WTC11 (cell line): ENCODE results near the gene OPCML. TPM values are rescaled to one million over a fixed set of nuclear protein-coding genes. Genes with fewer than 3 reads are reported as not detected.

ENCODE experiments used
- ATAC-seq: fragments of 200-7000 bp; cut with Tn5 transposase; 2 replicates; pipeline ENCODE4 v1.10.0; 2021; ENCODE audit warnings: mild to moderate bottlenecking, moderate library complexity
- CTCF ChIA-PET: fragments of 300-600 bp; sonication (Branson Sonifier 250); formaldehyde crosslinking; loops from one replicate; lab custom pipeline; 2021; ENCODE audit warnings: antibody characterized with exemption; lab: Charles Lee
- POLR2A ChIA-PET: fragments of 350-600 bp; sonication (Branson Sonifier 250); formaldehyde crosslinking; loops from one replicate; lab custom pipeline; 2021; ENCODE audit warnings: antibody characterized with exemption; lab: Charles Lee
- DNase-seq: peaks from one replicate; pipeline ENCODE4 v3.0.0; 2021; ENCODE audit warnings: low spot score
- H3K27ac Mint-ChIP-seq: 2 replicates; pipeline ENCODE4 v1.8.0; 2021; ENCODE audit warnings: mixed read lengths
- H3K27me3 Mint-ChIP-seq: 2 replicates; pipeline ENCODE4 v1.8.0; 2021; ENCODE audit warnings: low read depth, mild to moderate bottlenecking, moderate library complexity, mixed read lengths
- H3K36me3 Mint-ChIP-seq: 2 replicates; pipeline ENCODE4 v1.8.0; 2021; ENCODE audit warnings: mixed read lengths
- H3K4me1 Mint-ChIP-seq: 2 replicates; pipeline ENCODE4 v1.8.0; 2022; ENCODE audit warnings: mixed read lengths
- H3K4me3 Mint-ChIP-seq: 2 replicates; pipeline ENCODE4 v1.8.0; 2021; ENCODE audit warnings: mild to moderate bottlenecking, moderate library complexity, mixed read lengths
- H3K9me3 Mint-ChIP-seq: 2 replicates; pipeline ENCODE4 v1.8.0; 2021; ENCODE audit warnings: mixed read lengths
- ATF2 ChIP-seq: sonication (generic); formaldehyde crosslinking; IDR thresholded peaks from 2 replicates; pipeline ENCODE4 v1.8.1; 2022; ENCODE audit warnings: low read depth, missing genetic modification reagents, borderline replicate concordance
- CREM ChIP-seq: sonication (generic); formaldehyde crosslinking; IDR thresholded peaks from 2 replicates; pipeline ENCODE4 v1.8.1; 2022; ENCODE audit warnings: mild to moderate bottlenecking, missing genetic modification reagents, moderate library complexity
- E2F4 ChIP-seq: sonication (generic); formaldehyde crosslinking; IDR thresholded peaks from 2 replicates; pipeline ENCODE4 v1.8.1; 2022; ENCODE audit warnings: low read depth, mild to moderate bottlenecking, moderate library complexity, missing genetic modification reagents, borderline replicate concordance
- E2F5 ChIP-seq: sonication (generic); formaldehyde crosslinking; IDR thresholded peaks from 2 replicates; pipeline ENCODE4 v1.8.1; 2022; ENCODE audit warnings: mild to moderate bottlenecking, moderate library complexity, missing genetic modification reagents
- ELF4 ChIP-seq: sonication (generic); formaldehyde crosslinking; IDR thresholded peaks from 2 replicates; pipeline ENCODE4 v1.8.1; 2022; ENCODE audit warnings: low read depth, mild to moderate bottlenecking, moderate library complexity, missing genetic modification reagents
- EMX1 ChIP-seq: fragments of 250-450 bp; sonication (Bioruptor Pico); IDR thresholded peaks from 2 replicates; pipeline ENCODE4 v1.8.0; 2021; ENCODE audit warnings: mild to moderate bottlenecking
- FOXK1 ChIP-seq: sonication (generic); formaldehyde crosslinking; IDR thresholded peaks from 2 replicates; pipeline ENCODE4 v1.8.0; 2022; ENCODE audit warnings: mild to moderate bottlenecking, moderate library complexity, missing genetic modification reagents
- FOXP4 ChIP-seq: sonication (generic); formaldehyde crosslinking; IDR thresholded peaks from 2 replicates; pipeline ENCODE4 v1.8.0; 2022; ENCODE audit warnings: mild to moderate bottlenecking, missing genetic modification reagents
- GTF2I ChIP-seq: fragments of 250-450 bp; sonication (Bioruptor Pico); conservative IDR thresholded peaks from 2 replicates; pipeline ENCODE4 v1.4.0; 2021; ENCODE audit warnings: mild to moderate bottlenecking
- IRF2 ChIP-seq: sonication (generic); formaldehyde crosslinking; IDR thresholded peaks from 2 replicates; pipeline ENCODE4 v1.8.0; 2022; ENCODE audit warnings: low read depth, missing genetic modification reagents, borderline replicate concordance
- KAT7 ChIP-seq: sonication (generic); formaldehyde crosslinking; IDR thresholded peaks from 2 replicates; pipeline ENCODE4 v1.8.1; 2023; ENCODE audit warnings: missing genetic modification reagents, mild to moderate bottlenecking, borderline replicate concordance
- NFYB ChIP-seq: sonication (generic); formaldehyde crosslinking; conservative IDR thresholded peaks from 2 replicates; pipeline ENCODE4 v1.8.0; 2022; ENCODE audit warnings: low read depth, missing genetic modification reagents
- NR2C2 ChIP-seq: sonication (generic); formaldehyde crosslinking; IDR thresholded peaks from 2 replicates; pipeline ENCODE4 v1.8.0; 2022; ENCODE audit warnings: mild to moderate bottlenecking, missing genetic modification reagents
- OVOL2 ChIP-seq: fragments of 250-450 bp; sonication (Bioruptor Pico); IDR thresholded peaks from 2 replicates; pipeline ENCODE4 v1.9.0; 2021; ENCODE audit warnings: mild to moderate bottlenecking, borderline replicate concordance
- RELA ChIP-seq: sonication (generic); formaldehyde crosslinking; IDR thresholded peaks from 2 replicates; pipeline ENCODE4 v1.8.1; 2022; ENCODE audit warnings: missing genetic modification reagents, mild to moderate bottlenecking, borderline replicate concordance
- SMAD3 ChIP-seq: sonication (generic); formaldehyde crosslinking; IDR thresholded peaks from 2 replicates; pipeline ENCODE4 v1.8.0; 2022; ENCODE audit warnings: missing genetic modification reagents, mild to moderate bottlenecking, borderline replicate concordance
- SP1 ChIP-seq: sonication (generic); formaldehyde crosslinking; conservative IDR thresholded peaks from 2 replicates; pipeline ENCODE4 v1.8.1; 2022; ENCODE audit warnings: missing genetic modification reagents
- TCF7 ChIP-seq: sonication (generic); formaldehyde crosslinking; IDR thresholded peaks from 2 replicates; pipeline ENCODE4 v1.8.0; 2022; ENCODE audit warnings: mild to moderate bottlenecking, low read depth, missing genetic modification reagents, moderate library complexity
- TP53 ChIP-seq: sonication (generic); formaldehyde crosslinking; IDR thresholded peaks from 2 replicates; pipeline ENCODE4 v1.8.1; 2023; ENCODE audit warnings: mild to moderate bottlenecking, missing genetic modification reagents
- USF2 ChIP-seq: sonication (generic); formaldehyde crosslinking; IDR thresholded peaks from 2 replicates; pipeline ENCODE4 v1.8.1; 2023; ENCODE audit warnings: mild to moderate bottlenecking, missing genetic modification reagents, moderate library complexity
- ZNF416 ChIP-seq: fragments of 250-450 bp; sonication (Bioruptor Pico); IDR thresholded peaks from 2 replicates; pipeline ENCODE4 v1.9.0; 2021; ENCODE audit warnings: mild to moderate bottlenecking, inconsistent platforms
- ZNF425 ChIP-seq: fragments of 250-450 bp; sonication (Bioruptor Pico); conservative IDR thresholded peaks from 2 replicates; pipeline ENCODE4 v1.9.0; 2021; ENCODE audit warnings: mild to moderate bottlenecking
- ZNF671 ChIP-seq: fragments of 250-450 bp; sonication (Bioruptor Pico); IDR thresholded peaks from 2 replicates; pipeline ENCODE4 v1.8.0; 2021; ENCODE audit warnings: mild to moderate bottlenecking
- ZSCAN18 ChIP-seq: fragments of 250-450 bp; sonication (Bioruptor Pico); IDR thresholded peaks from 2 replicates; pipeline ENCODE4 v2.1.2; 2022; ENCODE audit warnings: mild to moderate bottlenecking, moderate library complexity
- total RNA-seq: library from RNA; stranded (reverse); gene quantifications from 3 replicates; pipeline ENCODE4 v1.2.3, GENCODE V29; 2021

OPCML gene
- total RNA-seq, 1 experiment from 2014 or later, result 1.5 TPM

- Mint-ChIP-seq H3K27me3 (no peaks in the 10 kb centered on the region), H3K9me3 (peaks cover 6% of the 10 kb centered on the region), H3K4me1 (peaks cover 12% of the 10 kb centered on the region), H3K4me3 (no peak overlapping the region), H3K36me3 (peaks cover 5% of the 10 kb centered on the region; the same call in 1 of the 2 replicates), H3K27ac (no peak overlapping the region)
- no peak for TF ChIP-seq USF2 (CRISPR knock-in tag)
- TF ChIP-seq CREM, result no peak
- TF ChIP-seq KAT7 (CRISPR knock-in tag), result no peak
- TF ChIP-seq TP53, result no peak
- TF ChIP-seq FOXK1 (CRISPR knock-in tag), result no peak
- TF ChIP-seq GTF2I (CRISPR knock-in tag), result no peak
- no peak for TF ChIP-seq TCF7 (CRISPR knock-in tag)
- no peak for TF ChIP-seq OVOL2 (CRISPR knock-in tag)
- TF ChIP-seq ATF2, result no peak
- TF ChIP-seq E2F5, result no peak
- TF ChIP-seq ZNF671 (CRISPR knock-in tag), result no peak
- no peak for TF ChIP-seq ZSCAN18 (CRISPR knock-in tag)
- no peak for TF ChIP-seq ELF4 (CRISPR knock-in tag)
- ATAC-seq, result no peak
- no peak for DNase-seq
- POLR2A ChIA-PET, result no interaction called here
- CTCF ChIA-PET, result no interaction called here
These were observed 114.1 kb downstream of the OPCML start for GRCh38 chr11:133418218-133418617.

GRCh38 chr11:133414506-133414905, 117.8 kb downstream of the OPCML start:
- H3K36me3 Mint-ChIP-seq, result peaks cover 5% of the 10 kb centered on the region; the same call in 1 of the 2 replicates
- CTCF ChIA-PET, result no interaction called here
- DNase-seq (no peak), ATAC-seq (no peak)
- peaks cover 16% of the 10 kb centered on the region for H3K4me1 Mint-ChIP-seq
- H3K27ac Mint-ChIP-seq, result no peak overlapping the region
- TF ChIP-seq IRF2 (CRISPR knock-in tag), result no peak
- no peak for TF ChIP-seq ZNF416 (CRISPR knock-in tag)
- no peak for TF ChIP-seq SMAD3 (CRISPR knock-in tag)
- TF ChIP-seq RELA (CRISPR knock-in tag), result no peak
- TF ChIP-seq ZNF425 (CRISPR knock-in tag), result no peak
- TF ChIP-seq SP1 (CRISPR knock-in tag), result no peak
- no peak for TF ChIP-seq EMX1 (CRISPR knock-in tag)
- TF ChIP-seq NR2C2, result no peak
- no peak for TF ChIP-seq FOXP4 (CRISPR knock-in tag)
- TF ChIP-seq E2F4 (CRISPR knock-in tag), result no peak
- TF ChIP-seq OVOL2 (CRISPR knock-in tag), result no peak
- TF ChIP-seq NFYB, result no peak
- POLR2A ChIA-PET, result no interaction called here
- peaks cover 6% of the 10 kb centered on the region for H3K9me3 Mint-ChIP-seq
- H3K4me3 Mint-ChIP-seq, result no peak overlapping the region
- no peaks in the 10 kb centered on the region for H3K27me3 Mint-ChIP-seq
